Pancreas (tissue), 10 donors: ENCODE data around the gene VSIG10. TPM values are rescaled to one million over a fixed set of nuclear protein-coding genes. Genes with fewer than 3 reads are reported as not detected.
A peak's percentile ranks its signal among the peaks of the same experiment; 100 is the strongest.

ENCODE experiments used
- ATAC-seq, 4 donors: fragments of 200-7000 bp; cut with Tn5 transposase; one replicate each; pipeline versions ENCODE4 v1.8.0 to v1.9.1; 2020; ENCODE audit warnings: mild to moderate bottlenecking in 4 of 4, moderate library complexity in 4 of 4
- DNase-seq, 6 donors: peaks; one replicate each; pipeline ENCODE4 v3.0.0-alpha.2; 2020
- FAIRE-seq: peaks from 2 replicates; lab custom pipeline; 2012; peaks lifted over from hg19 to GRCh38; lab: Jason Lieb, UNC
- H3K27ac ChIP-seq, 4 donors: fragments of 200-600 bp; sonication (generic); 1 replicate in 3 of 4; 2 replicates in 1 of 4; pipeline versions ENCODE4 v1.5.0 to v1.8.0; 2020
- H3K27me3 ChIP-seq, 4 donors: fragments of 200-600 bp; one replicate each; pipeline ENCODE4 v1.8.0; 2021
- H3K36me3 ChIP-seq, 3 donors: fragments of 200-600 bp; sonication (generic) in 1 of 3; one replicate each; pipeline versions ENCODE4 v1.5.0 to v1.8.0; 2020 to 2021
- H3K4me1 ChIP-seq, 3 donors: fragments of 200-600 bp; one replicate each; pipeline ENCODE4 v1.8.0; 2021
- H3K4me3 ChIP-seq, 4 donors: fragments of 200-600 bp; sonication (generic) in 2 of 4; one replicate each; pipeline versions ENCODE4 v1.5.0 to v1.8.0; 2020 to 2021
- H3K9me3 ChIP-seq, 4 donors: fragments of 200-600 bp; one replicate each; pipeline ENCODE4 v1.8.0; 2021
- CTCF ChIP-seq, 4 donors: fragments of 200-600 bp; sonication (generic) in 3 of 4; IDR thresholded peaks; one replicate each; pipeline versions ENCODE4 v1.5.0 to v1.8.0; 2021; ENCODE audit warnings: antibody characterized with exemption in 4 of 4
- WGBS, 2 donors: extraction: QIAGEN DNeasy Blood & Tissue Kit; methylation state at CpG; one replicate each; pipeline ENCODE4 v1.1.7; 2013; 5-methylcytosine and 5-hydroxymethylcytosine counted together
- intact Hi-C, 3 donors: fragments of 100-400 bp; cut with DNase I; formaldehyde crosslinking; loops; one replicate each; pipeline versions ENCODE4 v1.11.1 to v1.14.2; 2022
- polyA plus RNA-seq, 2 donors: library from polyadenylated mRNA; stranded (reverse); fragments of 200-250 nt; gene quantifications; one replicate each; pipeline ENCODE4 v1.2.3, GENCODE V29; 2013
- total RNA-seq, 6 donors: library from RNA; stranded (reverse); fragmentation: NEBNext Ultra II Directional in 4 of 6; extraction: Animal tissue kit (Norgen Biotek cat#: 25700) in 4 of 6; gene quantifications; one replicate each; pipeline versions ENCODE4 v1.2.1 to v1.2.4, GENCODE V29; 2021 to 2023
- donor health status: healthy with polysubstance abuse.
- donor health status: DM: no; HTN: no; CAD: no; lungs with moderate emphysema.
- donor health status: DM: no; HTN: no; CAD: no.
- donor health status: control.
- donor health status: control.
- donor health status: Bipolar disorder and iron deficiency.
- donor health status: DM: yes; HTN: yes; CAD: no.
- donor health status: DM: no; HTN: no; CAD: no.
- donor health status: DM: no; HTN: no; CAD: no.
- donor health status: DM: yes; HTN: yes; CAD: no.

The VSIG10 gene
- total and polyA plus RNA-seq, 8 donors = 11.3 to 34.4 (median 15.8) TPM

- no peaks in the 10 kb centered on the region for H3K9me3 ChIP-seq
- 83 to 84% methylated on average over 9 of the region's 9 CpGs for WGBS, 2 donors
- DNase-seq = no peak
- H3K4me1 ChIP-seq = no peaks in the 10 kb centered on the region
- no peak overlapping the region for H3K4me3 ChIP-seq
- ATAC-seq = peak in 1 of 4 donors; percentile 14
- peaks cover 0 to 58% (median 14%) of the 10 kb centered on the region in 3 donors for H3K36me3 ChIP-seq
- intact Hi-C loops = no loop called here
- H3K27ac ChIP-seq = no peak overlapping the region
- TF ChIP-seq CTCF (IDR thresholded peaks at IDR 0.05) = no peak
- no peaks in the 10 kb centered on the region for H3K27me3 ChIP-seq
- no peak for FAIRE-seq
These were observed 42.0 kb upstream of the VSIG10 start for GRCh38 chr12:118145798-118146156.

- no peak for FAIRE-seq
- intact Hi-C loops = no loop called here
- H3K36me3 ChIP-seq = peaks cover 0 to 63% (median 14%) of the 10 kb centered on the region in 3 donors
These were observed 41.4 kb upstream of the VSIG10 start for GRCh38 chr12:118145113-118145797.

GRCh38 chr12:118144499-118144898 is 40.7 kb upstream of the VSIG10 start:
- no peak overlapping the region for H3K4me3 ChIP-seq
- no peak for TF ChIP-seq CTCF (IDR thresholded peaks at IDR 0.05)
- DNase-seq (no peak), FAIRE-seq (no peak), ATAC-seq (no peak)
- H3K27me3 ChIP-seq = no peaks in the 10 kb centered on the region
- no peak overlapping the region for H3K27ac ChIP-seq
- H3K36me3 ChIP-seq = peaks cover 0 to 64% (median 14%) of the 10 kb centered on the region in 3 donors
- intact Hi-C loops = no loop called here
- no peaks in the 10 kb centered on the region for H3K9me3 ChIP-seq
- no peaks in the 10 kb centered on the region for H3K4me1 ChIP-seq
- 92 to 94% methylated on average over 13 of the region's 13 CpGs for WGBS, 2 donors

More at GRCh38 chr12:118145113-118145797, 41.4 kb upstream of the VSIG10 start:
- H3K4me1 ChIP-seq = no peaks in the 10 kb centered on the region
- no peaks in the 10 kb centered on the region for H3K27me3 ChIP-seq
- peak in 2 of 4 donors; percentile 6 to 27 for ATAC-seq
- WGBS, 2 donors = 88 to 90% methylated on average over 7 of the region's 7 CpGs
- DNase-seq = no peak
- TF ChIP-seq CTCF (IDR thresholded peaks at IDR 0.05) = no peak
- no peak overlapping the region for H3K4me3 ChIP-seq
- no peak overlapping the region for H3K27ac ChIP-seq
- no peaks in the 10 kb centered on the region for H3K9me3 ChIP-seq

GRCh38 chr12:118140825-118141224 is 37.0 kb upstream of the VSIG10 start:
- Histone ChIP-seq H3K27ac (no peak overlapping the region), H3K27me3 (no peaks in the 10 kb centered on the region), H3K36me3 (peaks cover 0 to 51% (median 14%) of the 10 kb centered on the region in 3 donors), H3K9me3 (no peaks in the 10 kb centered on the region), H3K4me1 (peaks cover 0 to 16% (median 14%) of the 10 kb centered on the region in 3 donors), H3K4me3 (no peak overlapping the region)
- no peak for FAIRE-seq
- 96 to 97% methylated on average over 8 of the region's 8 CpGs for WGBS, 2 donors
- intact Hi-C loops = no loop called here
- TF ChIP-seq CTCF (IDR thresholded peaks at IDR 0.05) = no peak
- no peak for ATAC-seq
- no peak for DNase-seq

- FAIRE-seq = no peak
- ATAC-seq = no peak
- H3K27ac ChIP-seq = peak overlapping the region; percentile 82 to 88 (median 87)
- no peak for DNase-seq
- intact Hi-C loops = no loop called here
- H3K4me1 ChIP-seq = peaks cover 0 to 20% (median 14%) of the 10 kb centered on the region in 3 donors
- peak overlapping the region; percentile 76 to 98 (median 97) for H3K4me3 ChIP-seq
- WGBS, 2 donors = 36 to 42% methylated on average over 10 of the region's 10 CpGs
- no peaks in the 10 kb centered on the region for H3K27me3 ChIP-seq
- TF ChIP-seq CTCF (IDR thresholded peaks at IDR 0.05) = no peak
- H3K9me3 ChIP-seq = no peaks in the 10 kb centered on the region
- peaks cover 0 to 21% (median 10%) of the 10 kb centered on the region in 3 donors for H3K36me3 ChIP-seq
These were observed 33.4 kb upstream of the VSIG10 start for GRCh38 chr12:118137148-118137678.
